T-helper 9 cell (primary cell): ENCODE results near the gene ERBIN.
A peak's percentile ranks its signal among the peaks of the same experiment; 100 is the strongest.
"Not testable (repeated sequence)": the region's sequence is repeated elsewhere in the genome, so short reads cannot be mapped to it uniquely, and the experiment has no call there.

Experiments
- DNase-seq: peaks from one replicate; pipeline ENCODE4 v3.0.0-alpha.2; 2020
- total RNA-seq, 2 donors: gene quantifications; one replicate each; lab custom pipeline; 2026; lab: John Stamatoyannopoulos, UW

Gene ERBIN
- total RNA-seq, result 336 to 473 reads per million in 2 donors

- peak; percentile 60 for DNase-seq
Measured at GRCh38 chr5:65926276-65926783, at the start of gene ERBIN. Gene ERBIN, plus strand, starts transcription at chr5:65926575. Its CDS starts 66,144 bp downstream, at chr5:65992719.

GRCh38 chr5:65876970-65877369, 49.4 kb upstream of the ERBIN start:
- no peak for DNase-seq

GRCh38 chr5:65879668-65880256, 46.6 kb upstream of the ERBIN start:
- DNase-seq, result not testable (repeated sequence)

- DNase-seq, result no peak
Measured at GRCh38 chr5:65880496-65881072, 45.8 kb upstream of the ERBIN start.

- no peak for DNase-seq
Measured at GRCh38 chr5:65882278-65882677, 44.1 kb upstream of the ERBIN start.

GRCh38 chr5:65883461-65883860, 42.9 kb upstream of the ERBIN start:
- DNase-seq, result no peak

- no peak for DNase-seq
Measured at GRCh38 chr5:65886387-65886786, 40.0 kb upstream of the ERBIN start.

GRCh38 chr5:65892024-65892423, 34.4 kb upstream of the ERBIN start:
- not testable (repeated sequence) for DNase-seq

- DNase-seq, result no peak
Measured at GRCh38 chr5:65892801-65893200, 33.6 kb upstream of the ERBIN start.

- no peak for DNase-seq
Measured at GRCh38 chr5:65893749-65894430, 32.5 kb upstream of the ERBIN start.

- DNase-seq, result no peak
Measured at GRCh38 chr5:65895891-65896290, 30.5 kb upstream of the ERBIN start.

- DNase-seq, result no peak
Measured at GRCh38 chr5:65900746-65901145, 25.6 kb upstream of the ERBIN start.

- no peak for DNase-seq
Measured at GRCh38 chr5:65902104-65902503, 24.3 kb upstream of the ERBIN start.

- DNase-seq, result no peak
Measured at GRCh38 chr5:65903581-65903980, 22.8 kb upstream of the ERBIN start.

- no peak for DNase-seq
Measured at GRCh38 chr5:65906256-65906655, 20.1 kb upstream of the ERBIN start.

- no peak for DNase-seq
Measured at GRCh38 chr5:65907135-65907534, 19.2 kb upstream of the ERBIN start.

- DNase-seq, result no peak
Measured at GRCh38 chr5:65910711-65911110, 15.7 kb upstream of the ERBIN start.

- no peak for DNase-seq
Measured at GRCh38 chr5:65912311-65912710, 14.1 kb upstream of the ERBIN start.

GRCh38 chr5:65913519-65913918, 12.9 kb upstream of the ERBIN start:
- DNase-seq, result no peak

- DNase-seq, result no peak
Measured at GRCh38 chr5:65914641-65915196, 11.7 kb upstream of the ERBIN start.

- DNase-seq, result not testable (repeated sequence)
Measured at GRCh38 chr5:65915661-65916060, 10.7 kb upstream of the ERBIN start.

GRCh38 chr5:65916066-65916465, 10.3 kb upstream of the ERBIN start:
- no peak for DNase-seq

- no peak for DNase-seq
Measured at GRCh38 chr5:65916636-65917035, 9.7 kb upstream of the ERBIN start.

- DNase-seq, result no peak
Measured at GRCh38 chr5:65919773-65920172, 6.6 kb upstream of the ERBIN start.
